Thyroid gland (tissue), 4 donors: ENCODE results near the gene CNTNAP5.

Experiments
- POLR2A ChIP-seq, 2 donors: fragments of 450-650 bp; IDR thresholded peaks; one replicate each; pipeline ENCODE4 v1.6.1; 2017; ENCODE audit warnings: antibody characterized with exemption in 2 of 2, mild to moderate bottlenecking in 2 of 2, moderate library complexity in 1 of 2
- TF ChIP-seq, protein P1 (sequence below), 6 experiments: fragments of 200-600 bp in 3 of 6; fragments of 450-650 bp in 3 of 6; sonication (generic) in 3 of 6; IDR thresholded peaks; one replicate each; pipeline ENCODE4 v1.5.1; 2016 to 2019; ENCODE audit warnings: antibody characterized with exemption in 6 of 6, mild to moderate bottlenecking in 2 of 6, inconsistent platforms in 1 of 6, moderate library complexity in 1 of 6

DNA sequence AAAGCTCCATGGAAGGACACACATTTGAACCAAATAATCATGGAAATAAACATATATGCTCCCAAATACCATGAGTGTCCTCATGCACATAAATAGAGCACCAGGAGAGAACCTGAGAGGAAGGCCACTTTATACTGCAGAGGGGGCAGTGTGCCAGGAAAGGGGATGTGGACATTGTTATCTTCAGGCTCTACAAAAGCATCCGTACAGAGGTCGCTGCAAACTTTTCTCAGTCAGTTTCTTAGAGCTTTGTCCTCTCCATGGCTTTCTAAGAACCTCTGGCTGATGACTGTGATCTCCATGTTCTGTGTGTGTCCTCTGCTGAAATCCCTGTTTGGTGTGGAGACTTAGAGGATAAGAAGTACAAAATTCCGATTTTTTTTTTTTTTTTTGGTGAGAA is 515.7 kb downstream of the CNTNAP5 start:
- TF ChIP-seq, protein P1, sequence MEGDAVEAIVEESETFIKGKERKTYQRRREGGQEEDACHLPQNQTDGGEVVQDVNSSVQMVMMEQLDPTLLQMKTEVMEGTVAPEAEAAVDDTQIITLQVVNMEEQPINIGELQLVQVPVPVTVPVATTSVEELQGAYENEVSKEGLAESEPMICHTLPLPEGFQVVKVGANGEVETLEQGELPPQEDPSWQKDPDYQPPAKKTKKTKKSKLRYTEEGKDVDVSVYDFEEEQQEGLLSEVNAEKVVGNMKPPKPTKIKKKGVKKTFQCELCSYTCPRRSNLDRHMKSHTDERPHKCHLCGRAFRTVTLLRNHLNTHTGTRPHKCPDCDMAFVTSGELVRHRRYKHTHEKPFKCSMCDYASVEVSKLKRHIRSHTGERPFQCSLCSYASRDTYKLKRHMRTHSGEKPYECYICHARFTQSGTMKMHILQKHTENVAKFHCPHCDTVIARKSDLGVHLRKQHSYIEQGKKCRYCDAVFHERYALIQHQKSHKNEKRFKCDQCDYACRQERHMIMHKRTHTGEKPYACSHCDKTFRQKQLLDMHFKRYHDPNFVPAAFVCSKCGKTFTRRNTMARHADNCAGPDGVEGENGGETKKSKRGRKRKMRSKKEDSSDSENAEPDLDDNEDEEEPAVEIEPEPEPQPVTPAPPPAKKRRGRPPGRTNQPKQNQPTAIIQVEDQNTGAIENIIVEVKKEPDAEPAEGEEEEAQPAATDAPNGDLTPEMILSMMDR (IDR thresholded peaks at IDR 0.05): no peak
- TF ChIP-seq POLR2A (IDR thresholded peaks at IDR 0.05): no peak
